ENCODE measurements around the gene EI24. TPM values are rescaled to one million over a fixed set of nuclear protein-coding genes. Genes with fewer than 3 reads are reported as not detected.

Gene EI24
- total and polyA plus RNA-seq, 2 donors = 33.0 to 34.7 TPM

- no peak overlapping the region for H3K4me3 ChIP-seq (ENCODE audit: low read length in 2 of 2)
Observed at GRCh38 chr11:125603207-125603606, 33.9 kb downstream of the EI24 start.

GRCh38 chr11:125605417-125605816, 36.1 kb downstream of the EI24 start:
- no peak overlapping the region for H3K4me3 ChIP-seq (ENCODE audit: low read length in 2 of 2)
- peaks cover 58 to 91% of the 10 kb centered on the region in 2 donors for H3K36me3 ChIP-seq (ENCODE audit: control insufficient read depth in 2 of 2, insufficient read depth in 2 of 2, low read length in 1 of 2)
- no peaks in the 10 kb centered on the region for H3K9me3 ChIP-seq (ENCODE audit: control insufficient read depth in 2 of 2, insufficient read depth in 1 of 2, low read length in 1 of 2)
- H3K4me1 ChIP-seq (ENCODE audit: control insufficient read depth in 2 of 2, insufficient read depth in 2 of 2, low read length in 2 of 2) = no peaks in the 10 kb centered on the region
- no peaks in the 10 kb centered on the region for H3K27me3 ChIP-seq (ENCODE audit: control insufficient read depth in 2 of 2, insufficient read depth in 1 of 2, low read length in 1 of 2)
- H3K27ac ChIP-seq (ENCODE audit: low read depth in 1 of 2, low read length in 1 of 2) = no peak overlapping the region
- no peak for DNase-seq (ENCODE audit: low read depth in 6 of 9, low spot score in 9 of 9)

More at GRCh38 chr11:125603207-125603606, 33.9 kb downstream of the EI24 start:
- no peak for DNase-seq (ENCODE audit: low read depth in 6 of 9, low spot score in 9 of 9)
- H3K9me3 ChIP-seq (ENCODE audit: control insufficient read depth in 2 of 2, insufficient read depth in 1 of 2, low read length in 1 of 2) = no peaks in the 10 kb centered on the region
- H3K36me3 ChIP-seq (ENCODE audit: control insufficient read depth in 2 of 2, insufficient read depth in 2 of 2, low read length in 1 of 2) = peaks cover 52 to 84% of the 10 kb centered on the region in 2 donors
- H3K27me3 ChIP-seq (ENCODE audit: control insufficient read depth in 2 of 2, insufficient read depth in 1 of 2, low read length in 1 of 2) = no peaks in the 10 kb centered on the region
- no peak overlapping the region for H3K27ac ChIP-seq (ENCODE audit: low read depth in 1 of 2, low read length in 1 of 2)
- H3K4me1 ChIP-seq (ENCODE audit: control insufficient read depth in 2 of 2, insufficient read depth in 2 of 2, low read length in 2 of 2) = no peaks in the 10 kb centered on the region
- 97% methylated on average over 3 of the region's 3 CpGs for WGBS

- Histone ChIP-seq H3K36me3 (ENCODE audit: control insufficient read depth in 2 of 2, insufficient read depth in 2 of 2, low read length in 1 of 2) (peaks cover 55 to 85% of the 10 kb centered on the region in 2 donors), H3K27me3 (ENCODE audit: control insufficient read depth in 2 of 2, insufficient read depth in 1 of 2, low read length in 1 of 2) (no peaks in the 10 kb centered on the region), H3K27ac (ENCODE audit: low read depth in 1 of 2, low read length in 1 of 2) (no peak overlapping the region), H3K4me3 (ENCODE audit: low read length in 2 of 2) (no peak overlapping the region), H3K4me1 (ENCODE audit: control insufficient read depth in 2 of 2, insufficient read depth in 2 of 2, low read length in 2 of 2) (no peaks in the 10 kb centered on the region), H3K9me3 (ENCODE audit: control insufficient read depth in 2 of 2, insufficient read depth in 1 of 2, low read length in 1 of 2) (no peaks in the 10 kb centered on the region)
- WGBS = 99% methylated on average over 7 of the region's 7 CpGs
- no peak for DNase-seq (ENCODE audit: low read depth in 6 of 9, low spot score in 9 of 9)
Observed at GRCh38 chr11:125609545-125609944, 40.3 kb downstream of the EI24 start.

- WGBS = 98% methylated on average over 4 of the region's 4 CpGs
- Histone ChIP-seq H3K9me3 (ENCODE audit: control insufficient read depth in 2 of 2, insufficient read depth in 1 of 2, low read length in 1 of 2) (no peaks in the 10 kb centered on the region), H3K27me3 (ENCODE audit: control insufficient read depth in 2 of 2, insufficient read depth in 1 of 2, low read length in 1 of 2) (no peaks in the 10 kb centered on the region), H3K27ac (ENCODE audit: low read depth in 1 of 2, low read length in 1 of 2) (no peak overlapping the region), H3K36me3 (ENCODE audit: control insufficient read depth in 2 of 2, insufficient read depth in 2 of 2, low read length in 1 of 2) (peaks cover 45 to 67% of the 10 kb centered on the region in 2 donors), H3K4me1 (ENCODE audit: control insufficient read depth in 2 of 2, insufficient read depth in 2 of 2, low read length in 2 of 2) (no peaks in the 10 kb centered on the region), H3K4me3 (ENCODE audit: low read length in 2 of 2) (no peak overlapping the region)
- DNase-seq (ENCODE audit: low read depth in 6 of 9, low spot score in 9 of 9) = no peak
Observed at GRCh38 chr11:125618383-125618782, 49.1 kb downstream of the EI24 start.

- Histone ChIP-seq H3K36me3 (ENCODE audit: control insufficient read depth in 2 of 2, insufficient read depth in 2 of 2, low read length in 1 of 2) (peaks cover 29 to 41% of the 10 kb centered on the region in 2 donors), H3K9me3 (ENCODE audit: control insufficient read depth in 2 of 2, insufficient read depth in 1 of 2, low read length in 1 of 2) (no peaks in the 10 kb centered on the region), H3K27ac (ENCODE audit: low read depth in 1 of 2, low read length in 1 of 2) (no peak overlapping the region), H3K4me1 (ENCODE audit: control insufficient read depth in 2 of 2, insufficient read depth in 2 of 2, low read length in 2 of 2) (peaks cover 9 to 16% of the 10 kb centered on the region in 2 donors), H3K4me3 (ENCODE audit: low read length in 2 of 2) (no peak overlapping the region), H3K27me3 (ENCODE audit: control insufficient read depth in 2 of 2, insufficient read depth in 1 of 2, low read length in 1 of 2) (no peaks in the 10 kb centered on the region)
- no peak for DNase-seq (ENCODE audit: low read depth in 6 of 9, low spot score in 9 of 9)
- WGBS = 96% methylated on average over 2 of the region's 2 CpGs
Observed at GRCh38 chr11:125621995-125622394, 52.7 kb downstream of the EI24 start.

GRCh38 chr11:125623064-125623463, 53.8 kb downstream of the EI24 start:
- Histone ChIP-seq H3K27me3 (ENCODE audit: control insufficient read depth in 2 of 2, insufficient read depth in 1 of 2, low read length in 1 of 2) (no peaks in the 10 kb centered on the region), H3K4me3 (ENCODE audit: low read length in 2 of 2) (no peak overlapping the region), H3K27ac (ENCODE audit: low read depth in 1 of 2, low read length in 1 of 2) (no peak overlapping the region), H3K36me3 (ENCODE audit: control insufficient read depth in 2 of 2, insufficient read depth in 2 of 2, low read length in 1 of 2) (peaks cover 29 to 35% of the 10 kb centered on the region in 2 donors), H3K4me1 (ENCODE audit: control insufficient read depth in 2 of 2, insufficient read depth in 2 of 2, low read length in 2 of 2) (peaks cover 9 to 16% of the 10 kb centered on the region in 2 donors), H3K9me3 (ENCODE audit: control insufficient read depth in 2 of 2, insufficient read depth in 1 of 2, low read length in 1 of 2) (no peaks in the 10 kb centered on the region)
- DNase-seq (ENCODE audit: low read depth in 6 of 9, low spot score in 9 of 9) = no peak
- 100% methylated on average over 1 of the region's 1 CpG for WGBS

- Histone ChIP-seq H3K36me3 (ENCODE audit: control insufficient read depth in 2 of 2, insufficient read depth in 2 of 2, low read length in 1 of 2) (peaks cover 16 to 21% of the 10 kb centered on the region in 2 donors), H3K27me3 (ENCODE audit: control insufficient read depth in 2 of 2, insufficient read depth in 1 of 2, low read length in 1 of 2) (no peaks in the 10 kb centered on the region), H3K4me1 (ENCODE audit: control insufficient read depth in 2 of 2, insufficient read depth in 2 of 2, low read length in 2 of 2) (peaks cover 9 to 16% of the 10 kb centered on the region in 2 donors), H3K9me3 (ENCODE audit: control insufficient read depth in 2 of 2, insufficient read depth in 1 of 2, low read length in 1 of 2) (no peaks in the 10 kb centered on the region), H3K27ac (ENCODE audit: low read depth in 1 of 2, low read length in 1 of 2) (peak within 1 kb of the TSS; percentile 96 to 97), H3K4me3 (ENCODE audit: low read length in 2 of 2) (peak within 1 kb of the TSS; percentile 56 to 59)
- WGBS = 75% methylated on average over 9 of the region's 9 CpGs
- DNase-seq (ENCODE audit: low read depth in 6 of 9, low spot score in 9 of 9) = no peak
Observed at GRCh38 chr11:125624756-125625213, 55.5 kb downstream of the EI24 start, which contains the start of gene CHEK1. Gene CHEK1, plus strand, starts transcription at chr11:125625163. Its CDS starts 1,606 bp downstream, at chr11:125626769.

- H3K9me3 ChIP-seq (ENCODE audit: control insufficient read depth in 2 of 2, insufficient read depth in 1 of 2, low read length in 1 of 2) = no peaks in the 10 kb centered on the region
- WGBS = 2% methylated on average over 20 of the region's 20 CpGs
- peak overlapping the region; percentile 96 to 97 for H3K27ac ChIP-seq (ENCODE audit: low read depth in 1 of 2, low read length in 1 of 2)
- H3K4me3 ChIP-seq (ENCODE audit: low read length in 2 of 2) = peak overlapping the region; percentile 56 to 59
- no peaks in the 10 kb centered on the region for H3K27me3 ChIP-seq (ENCODE audit: control insufficient read depth in 2 of 2, insufficient read depth in 1 of 2, low read length in 1 of 2)
- DNase-seq (ENCODE audit: low read depth in 6 of 9, low spot score in 9 of 9) = peak in 1 of 9 donors; percentile 52
- H3K4me1 ChIP-seq (ENCODE audit: control insufficient read depth in 2 of 2, insufficient read depth in 2 of 2, low read length in 2 of 2) = peaks cover 9 to 16% of the 10 kb centered on the region in 2 donors
- peaks cover 12 to 21% of the 10 kb centered on the region in 2 donors for H3K36me3 ChIP-seq (ENCODE audit: control insufficient read depth in 2 of 2, insufficient read depth in 2 of 2, low read length in 1 of 2)
Observed at GRCh38 chr11:125625225-125625629, 56.0 kb downstream of the EI24 start.

GRCh38 chr11:125625630-125626287, 56.5 kb downstream of the EI24 start:
- Histone ChIP-seq H3K27me3 (ENCODE audit: control insufficient read depth in 2 of 2, insufficient read depth in 1 of 2, low read length in 1 of 2) (no peaks in the 10 kb centered on the region), H3K4me3 (ENCODE audit: low read length in 2 of 2) (peak overlapping the region; percentile 56 to 59), H3K4me1 (ENCODE audit: control insufficient read depth in 2 of 2, insufficient read depth in 2 of 2, low read length in 2 of 2) (peaks cover 9 to 16% of the 10 kb centered on the region in 2 donors), H3K36me3 (ENCODE audit: control insufficient read depth in 2 of 2, insufficient read depth in 2 of 2, low read length in 1 of 2) (peaks cover 8 to 19% of the 10 kb centered on the region in 2 donors), H3K9me3 (ENCODE audit: control insufficient read depth in 2 of 2, insufficient read depth in 1 of 2, low read length in 1 of 2) (no peaks in the 10 kb centered on the region), H3K27ac (ENCODE audit: low read depth in 1 of 2, low read length in 1 of 2) (peak overlapping the region; percentile 96 to 97)
- under 1% methylated on average over 51 of the region's 51 CpGs for WGBS
- peak; percentile 61 to 93 (median 80) for DNase-seq (ENCODE audit: low read depth in 6 of 9, low spot score in 9 of 9)

Data from thymus (tissue), 11 donors.